ENCODE data around the gene PRRC2C. TPM values are rescaled to one million over a fixed set of nuclear protein-coding genes. Genes with fewer than 3 reads are reported as not detected.

The PRRC2C gene
- total RNA-seq, 1 experiment from 2014 or later = 199 TPM

GRCh38 chr1:171606402-171606941 lies 121.1 kb downstream of the PRRC2C start:
- Histone ChIP-seq H2AFZ (ENCODE audit: low read length) (no peak overlapping the region), H3K9me3 (ENCODE audit: low read length) (no peaks in the 10 kb centered on the region), H3K4me3 (ENCODE audit: low read length) (no peak overlapping the region), H4K20me1 (ENCODE audit: low read length) (no peaks in the 10 kb centered on the region), H3K4me1 (ENCODE audit: insufficient read depth, low read length) (no peaks in the 10 kb centered on the region), H3F3A (ENCODE audit: low read length, unreplicated experiment) (no peaks in the 10 kb centered on the region), H3K79me2 (ENCODE audit: low read length) (no peaks in the 10 kb centered on the region), H3K27me3 (ENCODE audit: low read length) (no peaks in the 10 kb centered on the region), H3K27ac (ENCODE audit: low read length) (no peak overlapping the region), H3K4me2 (ENCODE audit: low read length) (no peak overlapping the region), H3K36me3 (ENCODE audit: low read depth, low read length) (no peaks in the 10 kb centered on the region), H3K9me2 (replicated peaks; ENCODE audit: low read length) (no peaks in the 10 kb centered on the region), H3K9ac (ENCODE audit: low read length) (no peak overlapping the region)
- intact Hi-C loops (cut with micrococcal nuclease) = no loop called here
- DNase-seq = no peak
- no peak for TF ChIP-seq CTCF (conservative IDR thresholded peaks at IDR 0.05; ENCODE audit: low read depth, low read length)
- no peak for TF ChIP-seq EZH2 (IDR thresholded peaks at IDR 0.05; ENCODE audit: low read length, unreplicated experiment)
- no peak for TF ChIP-seq EZH2phosphoT487 (IDR thresholded peaks at IDR 0.05; ENCODE audit: borderline replicate concordance, low read length)
- POLR2A ChIA-PET (ENCODE audit: unreplicated experiment) = no interaction called here
- no peak for ATAC-seq
- CTCF ChIA-PET = interaction anchor here (0.6 kb wide), 1 partner anchor 44 kb away, joined by 4 read pairs; no protein-coding TSS in a partner anchor
- BruUV-seq (replicated peaks) = no TSS peak

- POLR2A ChIA-PET (ENCODE audit: unreplicated experiment) = no interaction called here
- H3K79me2 ChIP-seq (ENCODE audit: low read length) = no peaks in the 10 kb centered on the region
Observed at GRCh38 chr1:171610385-171610784, 125.1 kb downstream of the PRRC2C start.

More at GRCh38 chr1:171610385-171610784, 125.1 kb downstream of the PRRC2C start:
- BruUV-seq (replicated peaks) = no TSS peak
- no peak for TF ChIP-seq EZH2 (IDR thresholded peaks at IDR 0.05; ENCODE audit: low read length, unreplicated experiment)
- TF ChIP-seq CTCF (conservative IDR thresholded peaks at IDR 0.05; ENCODE audit: low read depth, low read length) = no peak
- TF ChIP-seq EZH2phosphoT487 (IDR thresholded peaks at IDR 0.05; ENCODE audit: borderline replicate concordance, low read length) = no peak
- no peak overlapping the region for H3K27ac ChIP-seq (ENCODE audit: low read length)
- no peaks in the 10 kb centered on the region for H3F3A ChIP-seq (ENCODE audit: low read length, unreplicated experiment)
- DNase-seq (no peak), ATAC-seq (no peak)
- no peak overlapping the region for H3K4me3 ChIP-seq (ENCODE audit: low read length)
- CTCF ChIA-PET = no interaction called here
- H3K9me3 ChIP-seq (ENCODE audit: low read length) = no peaks in the 10 kb centered on the region
- no peaks in the 10 kb centered on the region for H3K27me3 ChIP-seq (ENCODE audit: low read length)
- H2AFZ ChIP-seq (ENCODE audit: low read length) = no peak overlapping the region
- no peak overlapping the region for H3K9ac ChIP-seq (ENCODE audit: low read length)
- no peaks in the 10 kb centered on the region for H3K4me1 ChIP-seq (ENCODE audit: insufficient read depth, low read length)
- intact Hi-C loops (cut with micrococcal nuclease) = no loop called here
- H4K20me1 ChIP-seq (ENCODE audit: low read length) = no peaks in the 10 kb centered on the region
- no peaks in the 10 kb centered on the region for H3K9me2 ChIP-seq (replicated peaks; ENCODE audit: low read length)
- no peaks in the 10 kb centered on the region for H3K36me3 ChIP-seq (ENCODE audit: low read depth, low read length)
- no peak overlapping the region for H3K4me2 ChIP-seq (ENCODE audit: low read length)

Measured in PC-3 (cell line).